RWPE2 (cell line): ENCODE results near the gene TERT.
A peak's percentile ranks its signal among the peaks of the same experiment; 100 is the strongest.

Source experiments
- ATAC-seq: fragments of 200-7000 bp; cut with Tn5 transposase; 3 replicates; pipeline ENCODE4 v1.9.1; 2021; ENCODE audit warnings: low read depth
- DNase-seq: peaks from one replicate; pipeline ENCODE4 v3.0.0-alpha.2; 2020; ENCODE audit warnings: low spot score
- H3K27ac ChIP-seq: fragments of 450-650 bp; 2 replicates; pipeline ENCODE4 v1.5.1; 2017; ENCODE audit warnings: mild to moderate bottlenecking; ENCODE audit not compliant: poor library complexity, severe bottlenecking
- H3K27me3 ChIP-seq: fragments of 250-450 bp; sonication (Bioruptor Pico); 2 replicates; pipeline ENCODE4 v1.5.1; 2021; ENCODE audit warnings: mild to moderate bottlenecking, moderate library complexity; ENCODE audit not compliant: insufficient read depth, poor library complexity, severe bottlenecking
- H3K36me3 ChIP-seq: fragments of 250-450 bp; sonication (Bioruptor Pico); 2 replicates; pipeline ENCODE4 v1.5.1; 2020; ENCODE audit warnings: low read depth, mild to moderate bottlenecking, moderate library complexity
- H3K4me1 ChIP-seq: fragments of 250-450 bp; sonication (Bioruptor Pico); 2 replicates; pipeline ENCODE4 v1.5.1; 2021; ENCODE audit warnings: mild to moderate bottlenecking, moderate library complexity; ENCODE audit not compliant: insufficient read depth, poor library complexity, severe bottlenecking
- H3K4me3 ChIP-seq: fragments of 250-450 bp; sonication (Bioruptor Pico); 2 replicates; pipeline ENCODE4 v1.5.1; 2021; ENCODE audit warnings: mild to moderate bottlenecking, moderate library complexity; ENCODE audit not compliant: severe bottlenecking
- H3K9me3 ChIP-seq: fragments of 250-450 bp; sonication (Bioruptor Pico); 2 replicates; pipeline ENCODE4 v1.5.1; 2021; ENCODE audit warnings: mild to moderate bottlenecking, moderate library complexity; ENCODE audit not compliant: severe bottlenecking
- TF ChIP-seq, protein P1 (sequence below): fragments of 450-650 bp; IDR thresholded peaks from one replicate; pipeline ENCODE4 v1.5.1; 2017; ENCODE audit warnings: mild to moderate bottlenecking, moderate library complexity; ENCODE audit not compliant: poor library complexity, severe bottlenecking

Gene TERT

DNA sequence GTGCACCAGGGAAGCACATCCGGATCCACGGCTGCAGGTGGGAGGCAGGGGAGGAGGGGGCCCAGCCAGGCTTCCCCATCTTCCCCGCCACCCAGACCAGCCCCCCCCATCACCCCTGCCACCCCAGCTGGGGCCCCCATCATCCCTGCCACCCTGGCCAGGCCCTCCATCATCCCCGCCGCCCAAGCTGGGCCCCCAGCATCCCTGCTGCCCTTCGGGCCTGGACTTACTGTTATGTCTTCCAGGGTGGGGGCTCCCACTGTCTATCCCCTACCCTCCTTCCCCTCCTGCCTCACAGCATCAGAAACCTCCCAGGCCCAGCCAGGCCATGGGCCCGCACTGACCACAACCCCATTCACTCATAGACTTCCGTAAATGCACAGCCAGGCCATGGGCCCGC lies 42.2 kb downstream of the TERT start:
- Histone ChIP-seq H3K4me1 (no peaks in the 10 kb centered on the region), H3K27me3 (no peaks in the 10 kb centered on the region), H3K27ac (no peak overlapping the region), H3K4me3 (no peak overlapping the region), H3K36me3 (no peaks in the 10 kb centered on the region), H3K9me3 (no peaks in the 10 kb centered on the region)
- DNase-seq (no peak), ATAC-seq (no peak)
- TF ChIP-seq, protein P1, sequence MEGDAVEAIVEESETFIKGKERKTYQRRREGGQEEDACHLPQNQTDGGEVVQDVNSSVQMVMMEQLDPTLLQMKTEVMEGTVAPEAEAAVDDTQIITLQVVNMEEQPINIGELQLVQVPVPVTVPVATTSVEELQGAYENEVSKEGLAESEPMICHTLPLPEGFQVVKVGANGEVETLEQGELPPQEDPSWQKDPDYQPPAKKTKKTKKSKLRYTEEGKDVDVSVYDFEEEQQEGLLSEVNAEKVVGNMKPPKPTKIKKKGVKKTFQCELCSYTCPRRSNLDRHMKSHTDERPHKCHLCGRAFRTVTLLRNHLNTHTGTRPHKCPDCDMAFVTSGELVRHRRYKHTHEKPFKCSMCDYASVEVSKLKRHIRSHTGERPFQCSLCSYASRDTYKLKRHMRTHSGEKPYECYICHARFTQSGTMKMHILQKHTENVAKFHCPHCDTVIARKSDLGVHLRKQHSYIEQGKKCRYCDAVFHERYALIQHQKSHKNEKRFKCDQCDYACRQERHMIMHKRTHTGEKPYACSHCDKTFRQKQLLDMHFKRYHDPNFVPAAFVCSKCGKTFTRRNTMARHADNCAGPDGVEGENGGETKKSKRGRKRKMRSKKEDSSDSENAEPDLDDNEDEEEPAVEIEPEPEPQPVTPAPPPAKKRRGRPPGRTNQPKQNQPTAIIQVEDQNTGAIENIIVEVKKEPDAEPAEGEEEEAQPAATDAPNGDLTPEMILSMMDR: no peak

DNA sequence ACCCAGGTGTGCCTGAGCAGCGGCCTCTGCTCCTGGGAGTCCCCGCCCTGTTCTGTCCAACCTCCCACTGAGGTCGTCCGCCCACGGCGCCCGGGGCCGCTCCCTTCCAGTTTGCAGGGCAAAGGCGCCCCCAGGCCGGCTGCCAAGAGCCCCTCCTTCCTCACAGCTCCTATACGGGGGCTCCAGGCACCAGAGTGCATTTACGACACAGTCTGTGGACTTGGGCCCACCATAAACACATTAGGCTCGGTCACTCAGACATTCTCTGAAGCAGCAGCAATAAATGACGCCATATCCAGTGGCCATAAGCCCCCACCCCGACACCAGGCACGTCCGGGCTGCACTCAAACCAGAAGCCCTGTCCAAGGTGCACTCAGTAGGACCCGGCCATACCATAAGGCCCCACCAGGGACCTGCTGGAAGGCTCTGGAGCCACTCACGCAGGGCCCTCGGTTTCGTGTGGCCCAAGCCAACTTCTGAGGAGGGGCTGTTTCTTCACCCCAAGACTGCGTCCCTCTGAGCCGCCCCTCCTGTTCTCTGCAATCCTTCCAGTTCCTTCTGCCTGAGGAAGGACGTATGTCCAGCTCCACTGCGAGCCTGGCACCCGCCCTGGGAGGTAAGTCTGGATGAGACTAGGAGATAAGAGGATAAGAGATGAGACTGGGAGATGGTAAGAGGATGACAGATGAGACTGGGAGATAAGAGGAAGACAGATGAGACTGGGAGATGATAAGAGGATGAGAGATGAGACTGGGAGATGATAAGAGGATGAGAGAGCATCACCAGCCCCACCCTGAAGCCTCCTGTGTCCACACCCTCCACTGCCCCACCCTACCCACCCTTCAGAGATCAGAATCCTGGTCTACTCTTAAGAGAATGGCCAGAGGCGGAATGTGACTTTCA lies 42.9 kb downstream of the TERT start:
- Histone ChIP-seq H3K27ac (no peak overlapping the region), H3K9me3 (no peaks in the 10 kb centered on the region), H3K4me3 (no peak overlapping the region), H3K27me3 (peaks cover 3% of the 10 kb centered on the region), H3K36me3 (no peaks in the 10 kb centered on the region), H3K4me1 (no peaks in the 10 kb centered on the region)
- DNase-seq (no peak), ATAC-seq (0 out of 3 replicates have a peak, but pooled peaks have one; percentile 7)
- TF ChIP-seq, protein P1: no peak

DNA sequence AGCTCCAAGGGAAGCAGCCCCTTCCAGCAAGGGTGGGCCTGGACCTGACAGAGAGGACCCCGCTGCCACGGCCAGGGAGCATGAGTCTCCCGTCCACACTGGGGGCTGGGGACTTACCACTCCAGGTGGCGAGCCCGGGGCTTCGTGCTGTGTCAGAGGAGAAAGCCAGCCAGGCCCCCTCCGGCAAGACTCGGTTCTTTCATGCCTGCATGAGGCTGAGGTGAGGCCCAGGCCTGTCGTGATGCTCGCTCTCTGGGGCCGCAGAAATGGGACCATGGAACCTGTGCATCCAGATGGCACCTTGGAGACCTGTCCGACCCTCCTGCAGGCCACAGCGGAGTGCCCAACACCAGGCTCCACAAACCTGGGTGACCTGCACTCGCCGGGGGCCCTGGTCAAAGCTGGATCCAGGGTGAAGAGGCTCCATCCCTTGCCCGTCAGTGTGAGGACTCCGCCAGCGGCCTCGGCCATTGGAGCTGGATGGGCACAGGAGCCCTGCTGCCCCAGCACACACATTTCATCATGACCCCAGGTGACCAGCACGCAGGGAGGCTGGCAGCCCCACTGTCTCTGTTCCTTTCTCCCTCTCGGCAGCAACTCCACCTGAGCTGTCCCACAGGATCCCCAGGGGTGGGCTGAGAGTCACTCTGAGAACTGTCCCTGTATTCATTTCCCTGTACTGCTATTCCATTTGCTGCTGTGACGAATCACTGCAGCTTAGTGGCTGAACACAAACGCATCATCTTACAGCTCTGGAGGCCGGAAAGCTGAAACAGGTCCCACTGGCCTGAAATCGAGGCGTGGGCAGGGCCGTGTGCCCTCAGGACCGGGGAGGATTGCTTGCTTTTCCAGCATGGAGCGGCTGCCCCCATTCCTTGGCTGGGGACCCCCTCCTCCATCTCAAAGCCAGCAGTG lies 45.2 kb downstream of the TERT start:
- no peaks in the 10 kb centered on the region for H3K9me3 ChIP-seq
- H3K27ac ChIP-seq: no peak overlapping the region
- peaks cover 26% of the 10 kb centered on the region for H3K27me3 ChIP-seq
- no peaks in the 10 kb centered on the region for H3K4me1 ChIP-seq
- no peaks in the 10 kb centered on the region for H3K36me3 ChIP-seq
- H3K4me3 ChIP-seq: no peak overlapping the region
- ATAC-seq (no peak), DNase-seq (no peak)
- TF ChIP-seq, protein P1: no peak

DNA sequence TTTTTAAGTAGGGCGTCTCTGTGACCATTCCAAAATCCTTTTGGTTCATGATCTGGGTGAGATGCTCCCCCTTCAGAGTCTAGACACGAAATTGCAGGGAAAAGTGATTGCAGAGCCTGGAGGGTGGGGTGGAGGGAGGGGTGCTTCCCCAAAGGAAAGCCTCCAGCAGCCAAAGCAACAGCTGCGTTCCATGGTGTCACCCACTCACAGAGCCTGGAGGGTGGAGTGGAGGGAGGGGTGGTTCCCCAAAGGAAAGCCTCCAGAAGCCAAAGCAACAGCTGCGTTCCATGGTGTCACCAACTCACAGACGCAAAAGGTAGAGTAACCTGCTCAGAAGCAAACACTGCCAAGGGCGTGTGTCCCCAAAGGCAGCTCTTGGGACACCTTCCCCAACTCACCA lies 47.1 kb downstream of the TERT start:
- TF ChIP-seq, protein P1: no peak
- Histone ChIP-seq H3K27me3 (peaks cover 28% of the 10 kb centered on the region), H3K4me1 (no peaks in the 10 kb centered on the region), H3K4me3 (no peak overlapping the region), H3K36me3 (no peaks in the 10 kb centered on the region), H3K27ac (no peak overlapping the region), H3K9me3 (no peaks in the 10 kb centered on the region)
- ATAC-seq (no peak), DNase-seq (no peak)
